GM23338 (cell line): ENCODE data around the gene CCDC169. TPM values are rescaled to one million over a fixed set of nuclear protein-coding genes. Genes with fewer than 3 reads are reported as not detected.

ENCODE experiments used
- ATAC-seq: fragments of 200-7000 bp; cut with Tn5 transposase; 3 replicates; pipeline ENCODE4 v1.9.1; 2020
- DNase-seq: peaks from one replicate; pipeline ENCODE4 v3.0.0-alpha.2; 2015; ENCODE audit warnings: low spot score
- H2AFZ ChIP-seq: fragments of 200-600 bp; sonication (generic); 2 replicates; pipeline ENCODE4 v1.8.0; 2016; ENCODE audit warnings: antibody characterized with exemption, mild to moderate bottlenecking, moderate library complexity
- H3F3A ChIP-seq: fragments of 200-600 bp; sonication (generic); replicated peaks from 2 replicates; pipeline ENCODE4 v1.8.0; 2017; ENCODE audit warnings: antibody characterized with exemption, mixed run types, low read depth
- H3K27ac ChIP-seq: fragments of 200-600 bp; sonication (generic); 2 replicates; pipeline ENCODE4 v1.6.1; 2016; ENCODE audit warnings: low read depth
- H3K27me3 ChIP-seq: fragments of 200-600 bp; sonication (generic); 2 replicates; pipeline ENCODE4 v1.8.0; 2016; ENCODE audit warnings: mild to moderate bottlenecking, mixed run types, moderate library complexity; ENCODE audit not compliant: insufficient read depth
- H3K36me3 ChIP-seq: fragments of 200-600 bp; sonication (generic); 2 replicates; pipeline ENCODE4 v1.8.0; 2016; ENCODE audit warnings: mild to moderate bottlenecking; ENCODE audit not compliant: insufficient read depth
- H3K4me1 ChIP-seq: fragments of 200-600 bp; sonication (generic); 2 replicates; pipeline ENCODE4 v1.8.0; 2016; ENCODE audit warnings: mild to moderate bottlenecking, moderate library complexity; ENCODE audit not compliant: insufficient read depth
- H3K4me2 ChIP-seq: fragments of 200-600 bp; sonication (generic); 2 replicates; pipeline ENCODE4 v1.7.1; 2017; ENCODE audit warnings: mixed run types
- H3K4me3 ChIP-seq: fragments of 200-600 bp; sonication (generic); 2 replicates; pipeline ENCODE4 v1.6.1; 2016; ENCODE audit warnings: mixed run types
- H3K79me2 ChIP-seq: fragments of 200-600 bp; sonication (generic); replicated peaks from 2 replicates; pipeline ENCODE4 v1.8.0; 2017; ENCODE audit warnings: mild to moderate bottlenecking; ENCODE audit not compliant: insufficient read depth
- H3K9me2 ChIP-seq: fragments of 200-600 bp; sonication (generic); 2 replicates; pipeline ENCODE4 v1.8.0; 2017; ENCODE audit not compliant: insufficient read depth
- H4K20me1 ChIP-seq: fragments of 200-600 bp; sonication (generic); replicated peaks from 2 replicates; pipeline ENCODE4 v1.8.0; 2017; ENCODE audit warnings: mild to moderate bottlenecking; ENCODE audit not compliant: insufficient read depth
- H3K27ac Mint-ChIP-seq: 2 replicates; pipeline ENCODE4 v1.8.0; 2020; ENCODE audit warnings: inconsistent platforms, mild to moderate bottlenecking, moderate library complexity, mixed read lengths
- H3K27me3 Mint-ChIP-seq: 3 replicates; pipeline ENCODE4 v1.8.0; 2022; ENCODE audit warnings: low read depth, mild to moderate bottlenecking, moderate library complexity, mixed read lengths, inconsistent platforms; ENCODE audit not compliant: insufficient read depth, poor library complexity
- H3K36me3 Mint-ChIP-seq: 3 replicates; pipeline ENCODE4 v1.8.0; 2021; ENCODE audit warnings: low read depth, mild to moderate bottlenecking, inconsistent platforms, moderate library complexity, mixed read lengths
- H3K4me1 Mint-ChIP-seq: 3 replicates; pipeline ENCODE4 v1.8.0; 2020; ENCODE audit warnings: mild to moderate bottlenecking, inconsistent platforms, mixed read lengths
- H3K4me3 Mint-ChIP-seq: 3 replicates; pipeline ENCODE4 v1.8.0; 2021; ENCODE audit warnings: moderate library complexity, mild to moderate bottlenecking, inconsistent platforms, mixed read lengths
- H3K9me3 Mint-ChIP-seq: 3 replicates; pipeline ENCODE4 v1.8.0; 2020; ENCODE audit warnings: moderate library complexity, mild to moderate bottlenecking, inconsistent platforms, mixed read lengths
- CREB1 ChIP-seq: fragments of 250-450 bp; sonication (Bioruptor Pico); IDR thresholded peaks from 2 replicates; pipeline ENCODE4 v1.5.0; 2020; ENCODE audit warnings: low read depth, mild to moderate bottlenecking, moderate library complexity
- CTCF ChIP-seq, 2 experiments: fragments of 200-600 bp in 1 of 2; sonication (generic) in 1 of 2; conservative IDR thresholded peaks; 2 replicates each; pipeline versions ENCODE4 v1.5.1 to v1.6.1; 2016 to 2017; ENCODE audit warnings: antibody characterized with exemption in 2 of 2, low read depth in 2 of 2, mild to moderate bottlenecking in 2 of 2, moderate library complexity in 1 of 2
- ETS1 ChIP-seq: IDR thresholded peaks from 2 replicates; pipeline ENCODE4 v1.6.1; 2016; ENCODE audit warnings: antibody characterized with exemption
- EZH2phosphoT487 ChIP-seq: fragments of 200-600 bp; sonication (generic); IDR thresholded peaks from one replicate; pipeline ENCODE4 v1.8.1; 2018; ENCODE audit warnings: antibody characterized with exemption; ENCODE audit not compliant: unreplicated experiment
- JUNB ChIP-seq: IDR thresholded peaks from one replicate; pipeline ENCODE4 v1.6.1; 2016; ENCODE audit warnings: antibody characterized with exemption; ENCODE audit not compliant: unreplicated experiment
- NANOG ChIP-seq: IDR thresholded peaks from 2 replicates; pipeline ENCODE4 v1.6.1; 2016; ENCODE audit warnings: antibody characterized with exemption, borderline replicate concordance
- REST ChIP-seq: IDR thresholded peaks from one replicate; pipeline ENCODE4 v1.6.1; 2018; ENCODE audit warnings: antibody characterized with exemption; ENCODE audit not compliant: unreplicated experiment
- ZNF331 ChIP-seq: fragments of 250-450 bp; sonication (Bioruptor Pico); IDR thresholded peaks from 2 replicates; pipeline ENCODE4 v1.5.0; 2020; ENCODE audit warnings: low read depth, mild to moderate bottlenecking, moderate library complexity
- polyA plus RNA-seq: library from polyadenylated mRNA; unstranded; fragments of >200 nt; fragmentation: Nextera tagmentation; extraction: Ambion mirVana; gene quantifications from 2 replicates; pipeline ENCODE4 v1.2.1, GENCODE V29; 2016
- total RNA-seq: library from RNA; depleted of rRNA; stranded (reverse); fragments of >200 nt; shearing (Covaris generic); gene quantifications from 2 replicates; pipeline ENCODE4 v1.2.3, GENCODE V29; 2014

Gene CCDC169
- total and polyA plus RNA-seq, 2 experiments from 2014 or later, result 48.5 to 61.2 TPM

GRCh38 chr13:36328821-36329220 lies 31.2 kb upstream of the CCDC169 start:
- Mint-ChIP-seq H3K27me3 (no peaks in the 10 kb centered on the region), H3K36me3 (peaks cover 37% of the 10 kb centered on the region), H3K4me1 (peaks cover 23% of the 10 kb centered on the region), H3K27ac (no peak overlapping the region), H3K9me3 (no peaks in the 10 kb centered on the region), H3K4me3 (no peak overlapping the region)
- Histone ChIP-seq H3K4me3 (no peak overlapping the region), H4K20me1 (no peaks in the 10 kb centered on the region), H3K4me1 (peaks cover 42% of the 10 kb centered on the region), H3F3A (no peaks in the 10 kb centered on the region), H3K36me3 (peaks cover 13% of the 10 kb centered on the region; the same call in 1 of the 2 replicates), H3K4me2 (no peak overlapping the region), H3K27ac (no peak overlapping the region), H3K27me3 (no peaks in the 10 kb centered on the region), H3K79me2 (peaks cover 44% of the 10 kb centered on the region), H2AFZ (no peak overlapping the region), H3K9me2 (no peaks in the 10 kb centered on the region)
- no peak for ATAC-seq
- no peak for DNase-seq
- TF ChIP-seq REST (no peak), CREB1 (CRISPR knock-in tag) (no peak), NANOG (no peak), JUNB (no peak), CTCF (conservative IDR thresholded peaks at IDR 0.05; ENCODE audit: low read depth in 2 of 2) (no peak), ZNF331 (CRISPR knock-in tag) (no peak), ETS1 (no peak), EZH2phosphoT487 (no peak)

DNA sequence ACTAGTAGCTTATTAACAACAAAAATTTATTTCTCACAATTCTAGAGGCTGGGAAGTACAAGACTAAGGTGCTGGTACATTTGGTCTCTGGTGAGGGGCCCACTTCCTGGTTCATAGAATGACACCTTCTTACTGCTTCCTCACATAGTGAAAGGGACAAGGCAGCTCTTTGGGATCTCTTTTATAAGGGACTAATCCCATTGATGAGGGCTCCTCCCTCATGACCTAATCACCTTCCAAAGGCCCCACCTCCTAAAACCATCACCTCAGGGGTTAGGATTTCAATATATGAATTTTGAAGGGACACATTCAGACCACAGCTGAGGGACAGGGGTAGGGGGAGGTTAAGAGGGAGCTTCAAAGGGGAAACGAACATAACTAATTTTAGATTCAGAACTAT lies 28.3 kb upstream of the CCDC169 start:
- Histone ChIP-seq H3K4me2 (peak overlapping the region; percentile 53), H3K79me2 (peaks cover 17% of the 10 kb centered on the region), H3K27me3 (no peaks in the 10 kb centered on the region), H3K4me3 (no peak overlapping the region), H2AFZ (no peak overlapping the region), H3K9me2 (no peaks in the 10 kb centered on the region), H3K4me1 (peaks cover 51% of the 10 kb centered on the region), H4K20me1 (no peaks in the 10 kb centered on the region), H3F3A (0 out of 2 replicates have a peak, but pooled peaks cover 4% of the 10 kb centered on the region), H3K36me3 (peaks cover 13% of the 10 kb centered on the region; the same call in 1 of the 2 replicates), H3K27ac (peak overlapping the region; percentile 100)
- Mint-ChIP-seq H3K9me3 (no peaks in the 10 kb centered on the region), H3K4me3 (no peak overlapping the region), H3K36me3 (peaks cover 54% of the 10 kb centered on the region), H3K4me1 (peaks cover 30% of the 10 kb centered on the region), H3K27ac (no peak overlapping the region), H3K27me3 (peaks cover under 1% of the 10 kb centered on the region)
- DNase-seq (no peak), ATAC-seq (peak; percentile 42)
- TF ChIP-seq ETS1 (no peak), CTCF (conservative IDR thresholded peaks at IDR 0.05; ENCODE audit: low read depth in 2 of 2) (no peak), JUNB (no peak)
